H9 (cell line): ENCODE measurements around the gene BRAF. TPM values are rescaled to one million over a fixed set of nuclear protein-coding genes. Genes with fewer than 3 reads are reported as not detected.

Source experiments
- DNase-seq: peaks from one replicate; pipeline ENCODE4 v3.0.0-alpha.2; 2017
- H2AFZ ChIP-seq: one replicate; pipeline ENCODE4 v1.6.1; 2013; ENCODE audit warnings: mild to moderate bottlenecking, low read length, control low read depth, moderate library complexity
- H2AK5ac ChIP-seq: 2 replicates; pipeline ENCODE4 v1.6.1; 2013; ENCODE audit warnings: low read length, control low read depth, mixed read lengths; ENCODE audit not compliant: insufficient read length
- H2BK120ac ChIP-seq: one replicate; pipeline ENCODE4 v1.6.1; 2013; ENCODE audit warnings: low read depth, mild to moderate bottlenecking, low read length, control low read depth, inconsistent platforms; ENCODE audit not compliant: poor library complexity, severe bottlenecking
- H2BK12ac ChIP-seq: 2 replicates; pipeline ENCODE4 v1.6.1; 2013; ENCODE audit warnings: low read length, control low read depth, mixed read lengths, low read depth; ENCODE audit not compliant: insufficient read length
- H2BK15ac ChIP-seq: 2 replicates; pipeline ENCODE4 v1.6.1; 2013; ENCODE audit warnings: low read depth, low read length, control low read depth
- H2BK20ac ChIP-seq: one replicate; pipeline ENCODE4 v1.6.1; 2013; ENCODE audit warnings: low read depth, mild to moderate bottlenecking, low read length, control low read depth, inconsistent platforms; ENCODE audit not compliant: poor library complexity, severe bottlenecking
- H2BK5ac ChIP-seq: 2 replicates; pipeline ENCODE4 v1.6.1; 2013; ENCODE audit warnings: low read length, control low read depth, mixed read lengths; ENCODE audit not compliant: insufficient read length
- H3K14ac ChIP-seq: 2 replicates; pipeline ENCODE4 v1.6.1; 2013; ENCODE audit warnings: low read length, control low read depth; ENCODE audit not compliant: insufficient read depth
- H3K18ac ChIP-seq: 2 replicates; pipeline ENCODE4 v1.6.1; 2013; ENCODE audit warnings: low read depth, mild to moderate bottlenecking, mixed read lengths, low read length, control low read depth; ENCODE audit not compliant: insufficient read length
- H3K23ac ChIP-seq: 2 replicates; pipeline ENCODE4 v1.6.1; 2013; ENCODE audit warnings: low read length, control low read depth, mixed read lengths, low read depth; ENCODE audit not compliant: insufficient read length
- H3K23me2 ChIP-seq: 2 replicates; pipeline ENCODE4 v1.6.1; 2013; ENCODE audit warnings: low read depth, mild to moderate bottlenecking, mixed read lengths, low read length, control low read depth; ENCODE audit not compliant: insufficient read length, poor library complexity, severe bottlenecking
- H3K27ac ChIP-seq: 2 replicates; pipeline ENCODE4 v1.5.1; 2013; ENCODE audit warnings: low read length, control low read depth, mixed read lengths, low read depth; ENCODE audit not compliant: insufficient read length
- H3K27me3 ChIP-seq: 2 replicates; pipeline ENCODE4 v1.6.1; 2013; ENCODE audit warnings: low read length, control low read depth, inconsistent platforms; ENCODE audit not compliant: insufficient read depth
- H3K4ac ChIP-seq: 2 replicates; pipeline ENCODE4 v1.6.1; 2013; ENCODE audit warnings: low read depth, mild to moderate bottlenecking, control low read depth, inconsistent platforms, low read length, moderate library complexity
- H3K4me1 ChIP-seq: 2 replicates; pipeline ENCODE4 v1.6.1; 2013; ENCODE audit warnings: low read length, control low read depth, inconsistent platforms; ENCODE audit not compliant: insufficient read depth
- H3K4me2 ChIP-seq: 2 replicates; pipeline ENCODE4 v1.6.1; 2013; ENCODE audit warnings: low read length, control low read depth, mixed read lengths; ENCODE audit not compliant: insufficient read length, insufficient read depth
- H3K56ac ChIP-seq: 2 replicates; pipeline ENCODE4 v1.6.1; 2013; ENCODE audit warnings: low read depth, mild to moderate bottlenecking, mixed read lengths, low read length, control low read depth; ENCODE audit not compliant: insufficient read length
- H3K79me1 ChIP-seq: 2 replicates; pipeline ENCODE4 v1.6.1; 2013; ENCODE audit warnings: low read depth, mild to moderate bottlenecking, moderate library complexity, low read length, control low read depth, inconsistent platforms; ENCODE audit not compliant: insufficient read depth, poor library complexity, severe bottlenecking
- H3K79me2 ChIP-seq: 2 replicates; pipeline ENCODE4 v1.6.1; 2013; ENCODE audit warnings: low read length, control low read depth, inconsistent platforms; ENCODE audit not compliant: insufficient read depth
- H3K9ac ChIP-seq: 2 replicates; pipeline ENCODE4 v1.6.1; 2013; ENCODE audit warnings: low read length, control low read depth, mixed read lengths; ENCODE audit not compliant: insufficient read length; ENCODE audit errors: extremely low read depth
- H3K9me3 ChIP-seq: one replicate; pipeline ENCODE4 v1.6.1; 2013; ENCODE audit warnings: low read depth, low read length, inconsistent platforms; ENCODE audit not compliant: control insufficient read depth
- H3T11ph ChIP-seq: one replicate; pipeline ENCODE4 v1.6.1; 2013; ENCODE audit warnings: mild to moderate bottlenecking, low read length, control low read depth, inconsistent platforms
- H4K20me1 ChIP-seq: one replicate; pipeline ENCODE4 v1.6.1; 2013; ENCODE audit not compliant: control insufficient read depth, insufficient read length, insufficient read depth
- H4K5ac ChIP-seq: 2 replicates; pipeline ENCODE4 v1.6.1; 2013; ENCODE audit warnings: low read depth, mild to moderate bottlenecking, mixed read lengths, low read length, control low read depth; ENCODE audit not compliant: insufficient read length
- H4K8ac ChIP-seq: replicated peaks from 2 replicates; pipeline ENCODE4 v1.6.1; 2013; ENCODE audit warnings: low read length, control low read depth, mixed read lengths, low read depth; ENCODE audit not compliant: insufficient read length
- H4K91ac ChIP-seq: 2 replicates; pipeline ENCODE4 v1.6.1; 2013; ENCODE audit warnings: low read depth, mild to moderate bottlenecking, moderate library complexity, mixed read lengths, low read length, control low read depth; ENCODE audit not compliant: insufficient read length
- H3K27ac Mint-ChIP-seq, 3 experiments: 2 replicates in 2 of 3; 3 replicates in 1 of 3; pipeline ENCODE4 v1.8.0; 2020 to 2021; ENCODE audit warnings: mixed read lengths in 3 of 3, mild to moderate bottlenecking in 1 of 3, moderate library complexity in 1 of 3
- H3K27me3 Mint-ChIP-seq: 2 replicates; pipeline ENCODE4 v1.8.0; 2021; ENCODE audit warnings: low read depth, mild to moderate bottlenecking, moderate library complexity, mixed read lengths
- H3K36me3 Mint-ChIP-seq, 3 experiments: 2 replicates in 2 of 3; 3 replicates in 1 of 3; pipeline ENCODE4 v1.8.0; 2020 to 2021; ENCODE audit warnings: low read depth in 3 of 3, mixed read lengths in 3 of 3; ENCODE audit not compliant: insufficient read depth in 1 of 3
- H3K4me1 Mint-ChIP-seq, 2 experiments: 2 replicates each; pipeline ENCODE4 v1.8.0; 2020; ENCODE audit warnings: mixed read lengths in 2 of 2
- H3K4me3 Mint-ChIP-seq, 2 experiments: 2 replicates in 1 of 2; 3 replicates in 1 of 2; pipeline ENCODE4 v1.8.0; 2020 to 2021; ENCODE audit warnings: mild to moderate bottlenecking in 2 of 2, mixed read lengths in 2 of 2, moderate library complexity in 1 of 2
- H3K9me3 Mint-ChIP-seq, 2 experiments: 2 replicates in 1 of 2; 3 replicates in 1 of 2; pipeline ENCODE4 v1.8.0; 2020; ENCODE audit warnings: mild to moderate bottlenecking in 2 of 2, mixed read lengths in 2 of 2, moderate library complexity in 1 of 2
- WGBS: extraction: QIAGEN DNeasy Blood & Tissue Kit; methylation state at CpG from one replicate; pipeline ENCODE4 v1.1.7; 2013; ENCODE audit warnings: missing lambda C conversion rate, low lambda C conversion rate, mixed read lengths; ENCODE audit not compliant: insufficient read length; ENCODE audit errors: extremely low coverage; 5-methylcytosine and 5-hydroxymethylcytosine counted together
- total RNA-seq: library from RNA; stranded (reverse); gene quantifications from 2 replicates; pipeline ENCODE4 v1.2.1, GENCODE V29; 2021
- TF ChIP-seq, protein P1 (sequence below): fragments of 200-600 bp; sonication (generic); conservative IDR thresholded peaks from 3 replicates; pipeline ENCODE4 v1.8.0; 2021; ENCODE audit warnings: antibody characterized with exemption, mild to moderate bottlenecking

BRAF gene
- total RNA-seq, 1 experiment from 2014 or later, result 32.9 TPM

DNA sequence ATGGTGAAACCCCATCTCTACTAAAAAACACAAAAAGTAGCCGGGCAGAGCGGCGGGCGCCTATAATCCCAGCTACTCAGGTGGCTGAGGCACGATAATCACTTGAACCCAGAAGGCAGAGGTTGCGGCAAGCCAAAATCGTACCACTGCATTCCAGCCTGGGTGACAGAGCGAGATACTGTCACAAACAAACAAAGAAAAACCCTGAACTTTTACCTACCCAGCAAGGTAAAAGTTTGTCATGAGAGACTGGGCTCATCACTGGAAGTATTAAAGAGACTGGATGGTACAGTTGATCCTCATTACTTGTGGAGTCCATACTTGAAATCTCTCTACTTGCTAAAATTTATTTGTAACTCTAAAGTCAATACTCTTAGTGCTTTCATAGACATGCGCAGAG, 114.3 kb downstream of the BRAF start:
- no peaks in the 10 kb centered on the region for H3K4me1 ChIP-seq
- no peak overlapping the region for H3K14ac ChIP-seq
- H4K5ac ChIP-seq, result no peak overlapping the region
- no peak overlapping the region for H2BK20ac ChIP-seq
- H3K9ac ChIP-seq, result no peak overlapping the region
- no peaks in the 10 kb centered on the region for H3K79me2 ChIP-seq
- TF ChIP-seq, protein P1, sequence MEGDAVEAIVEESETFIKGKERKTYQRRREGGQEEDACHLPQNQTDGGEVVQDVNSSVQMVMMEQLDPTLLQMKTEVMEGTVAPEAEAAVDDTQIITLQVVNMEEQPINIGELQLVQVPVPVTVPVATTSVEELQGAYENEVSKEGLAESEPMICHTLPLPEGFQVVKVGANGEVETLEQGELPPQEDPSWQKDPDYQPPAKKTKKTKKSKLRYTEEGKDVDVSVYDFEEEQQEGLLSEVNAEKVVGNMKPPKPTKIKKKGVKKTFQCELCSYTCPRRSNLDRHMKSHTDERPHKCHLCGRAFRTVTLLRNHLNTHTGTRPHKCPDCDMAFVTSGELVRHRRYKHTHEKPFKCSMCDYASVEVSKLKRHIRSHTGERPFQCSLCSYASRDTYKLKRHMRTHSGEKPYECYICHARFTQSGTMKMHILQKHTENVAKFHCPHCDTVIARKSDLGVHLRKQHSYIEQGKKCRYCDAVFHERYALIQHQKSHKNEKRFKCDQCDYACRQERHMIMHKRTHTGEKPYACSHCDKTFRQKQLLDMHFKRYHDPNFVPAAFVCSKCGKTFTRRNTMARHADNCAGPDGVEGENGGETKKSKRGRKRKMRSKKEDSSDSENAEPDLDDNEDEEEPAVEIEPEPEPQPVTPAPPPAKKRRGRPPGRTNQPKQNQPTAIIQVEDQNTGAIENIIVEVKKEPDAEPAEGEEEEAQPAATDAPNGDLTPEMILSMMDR, result no peak
- H3K27me3 ChIP-seq, result no peaks in the 10 kb centered on the region
- H2BK5ac ChIP-seq, result no peak overlapping the region
- no peak overlapping the region for H3K23ac ChIP-seq
- H2AFZ ChIP-seq, result no peak overlapping the region
- no peak for DNase-seq
- no peak overlapping the region for H2BK120ac ChIP-seq
- H3K79me1 ChIP-seq, result peaks cover 4% of the 10 kb centered on the region
- no peak overlapping the region for H3K56ac ChIP-seq
- no peak overlapping the region for H3K4me2 ChIP-seq
- no peak overlapping the region for H4K91ac ChIP-seq
- no peaks in the 10 kb centered on the region for H4K20me1 ChIP-seq
- H3K4me3 Mint-ChIP-seq, result no peak overlapping the region
- H2BK12ac ChIP-seq, result no peak overlapping the region
- H3K18ac ChIP-seq, result no peak overlapping the region
- no peak overlapping the region for H3K27ac Mint-ChIP-seq
- no peaks in the 10 kb centered on the region for H3K27me3 Mint-ChIP-seq
- no CpG with 5 or more reads among the region's 9 CpGs for WGBS
- no peak overlapping the region for H4K8ac ChIP-seq
- H3K4me1 Mint-ChIP-seq, result no peaks in the 10 kb centered on the region
- no peaks in the 10 kb centered on the region for H3K9me3 ChIP-seq
- no peak overlapping the region for H3K4ac ChIP-seq
- no peak overlapping the region for H2BK15ac ChIP-seq
- no peaks in the 10 kb centered on the region for H3K23me2 ChIP-seq
- H3K9me3 Mint-ChIP-seq, result no peaks in the 10 kb centered on the region
- H3K27ac ChIP-seq, result no peak overlapping the region
- H3T11ph ChIP-seq, result no peak overlapping the region
- peaks cover 0 to 2% (median 0%) of the 10 kb centered on the region in 3 experiments; a peak in 1 of 7 replicates for H3K36me3 Mint-ChIP-seq
- no peak overlapping the region for H2AK5ac ChIP-seq
